ENCODE measurements around the gene LTA4H.

DNA sequence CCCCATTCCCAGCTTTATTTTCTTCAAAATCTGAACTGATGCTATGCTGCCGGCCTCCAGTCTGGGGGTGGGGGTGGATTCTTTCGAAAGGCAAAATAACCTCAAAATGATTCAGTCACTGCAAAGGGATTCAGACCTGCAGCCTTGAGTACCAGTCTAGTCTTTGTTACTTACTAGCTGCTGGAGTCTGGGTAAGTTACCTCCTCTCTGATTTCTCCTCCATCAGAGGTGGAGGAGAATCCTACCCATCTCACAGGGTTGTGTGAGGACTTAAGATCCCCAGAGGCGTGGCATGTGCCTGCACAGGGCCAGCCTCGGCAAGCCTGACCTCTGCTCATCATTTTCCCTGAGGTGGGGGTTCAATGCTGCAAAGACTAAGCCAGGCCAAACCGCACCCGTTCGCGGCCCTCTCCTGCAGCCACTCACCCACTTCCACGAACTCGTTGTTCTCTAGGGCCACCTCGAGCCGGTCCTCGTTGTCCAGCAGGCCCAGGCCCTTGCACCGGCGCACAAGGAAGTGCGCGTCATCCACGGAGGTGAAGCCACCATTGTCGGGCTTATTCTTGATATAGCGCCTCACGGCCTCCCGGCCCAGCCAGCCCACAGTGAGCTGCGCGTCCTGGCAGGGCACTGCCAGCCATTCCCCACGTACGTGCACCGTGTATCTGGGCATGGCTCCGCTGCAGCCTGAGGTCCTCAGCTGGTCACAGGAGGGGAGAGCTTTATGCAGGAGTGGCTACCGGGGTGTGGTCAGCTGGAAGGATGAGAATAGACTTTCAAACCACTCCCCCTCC is 40.0 kb downstream of the LTA4H start:
- TF ChIP-seq, protein P1, sequence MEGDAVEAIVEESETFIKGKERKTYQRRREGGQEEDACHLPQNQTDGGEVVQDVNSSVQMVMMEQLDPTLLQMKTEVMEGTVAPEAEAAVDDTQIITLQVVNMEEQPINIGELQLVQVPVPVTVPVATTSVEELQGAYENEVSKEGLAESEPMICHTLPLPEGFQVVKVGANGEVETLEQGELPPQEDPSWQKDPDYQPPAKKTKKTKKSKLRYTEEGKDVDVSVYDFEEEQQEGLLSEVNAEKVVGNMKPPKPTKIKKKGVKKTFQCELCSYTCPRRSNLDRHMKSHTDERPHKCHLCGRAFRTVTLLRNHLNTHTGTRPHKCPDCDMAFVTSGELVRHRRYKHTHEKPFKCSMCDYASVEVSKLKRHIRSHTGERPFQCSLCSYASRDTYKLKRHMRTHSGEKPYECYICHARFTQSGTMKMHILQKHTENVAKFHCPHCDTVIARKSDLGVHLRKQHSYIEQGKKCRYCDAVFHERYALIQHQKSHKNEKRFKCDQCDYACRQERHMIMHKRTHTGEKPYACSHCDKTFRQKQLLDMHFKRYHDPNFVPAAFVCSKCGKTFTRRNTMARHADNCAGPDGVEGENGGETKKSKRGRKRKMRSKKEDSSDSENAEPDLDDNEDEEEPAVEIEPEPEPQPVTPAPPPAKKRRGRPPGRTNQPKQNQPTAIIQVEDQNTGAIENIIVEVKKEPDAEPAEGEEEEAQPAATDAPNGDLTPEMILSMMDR (conservative IDR thresholded peaks at IDR 0.05), result no peak
- TF ChIP-seq ZFX (IDR thresholded peaks at IDR 0.05), result no peak
